Measurements from ENCODE around the gene HYAL4. TPM values are rescaled to one million over a fixed set of nuclear protein-coding genes. Genes with fewer than 3 reads are reported as not detected.
"Not testable (repeated sequence)": the region's sequence is repeated elsewhere in the genome, so short reads cannot be mapped to it uniquely, and the experiment has no call there.

HYAL4 gene
- 1.6 TPM for polyA plus RNA-seq (2012; ENCODE audit: missing spikeins)

GRCh38 chr7:123844712-123845219 is at the start of gene HYAL4:
Gene HYAL4 (plus strand): TSS chr7:123845169. CDS start chr7:123868274, 23,105 bp downstream.
- FAIRE-seq (no peak), DNase-seq (ENCODE audit: insufficient read length) (no peak)
- TF ChIP-seq TAF1 (IDR thresholded peaks at IDR 0.05; ENCODE audit: borderline replicate concordance, low read depth, low read length) (no peak), POLR2A (IDR thresholded peaks at IDR 0.05; ENCODE audit: low read depth, low read length) (no peak), POLR2AphosphoS5 (IDR thresholded peaks at IDR 0.05; ENCODE audit: low read depth, low read length) (no peak)

GRCh38 chr7:123795917-123796316 is 49.1 kb upstream of the HYAL4 start:
- TF ChIP-seq POLR2A (IDR thresholded peaks at IDR 0.05; ENCODE audit: low read depth, low read length) (no peak), POLR2AphosphoS5 (IDR thresholded peaks at IDR 0.05; ENCODE audit: low read depth, low read length) (no peak), TAF1 (IDR thresholded peaks at IDR 0.05; ENCODE audit: borderline replicate concordance, low read depth, low read length) (no peak)
- FAIRE-seq (no peak), DNase-seq (ENCODE audit: insufficient read length) (no peak)

- DNase-seq (ENCODE audit: insufficient read length) = no peak
- no peak for FAIRE-seq
- TF ChIP-seq POLR2AphosphoS5 (IDR thresholded peaks at IDR 0.05; ENCODE audit: low read depth, low read length) (no peak), TAF1 (IDR thresholded peaks at IDR 0.05; ENCODE audit: borderline replicate concordance, low read depth, low read length) (no peak), POLR2A (IDR thresholded peaks at IDR 0.05; ENCODE audit: low read depth, low read length) (no peak)
These were observed 48.4 kb upstream of the HYAL4 start for GRCh38 chr7:123796568-123796967.

- TF ChIP-seq POLR2AphosphoS5 (IDR thresholded peaks at IDR 0.05; ENCODE audit: low read depth, low read length) (no peak), POLR2A (IDR thresholded peaks at IDR 0.05; ENCODE audit: low read depth, low read length) (no peak), TAF1 (IDR thresholded peaks at IDR 0.05; ENCODE audit: borderline replicate concordance, low read depth, low read length) (no peak)
- peak; percentile 9 for FAIRE-seq
- no peak for DNase-seq (ENCODE audit: insufficient read length)
These were observed 47.1 kb upstream of the HYAL4 start for GRCh38 chr7:123797673-123798531.

- FAIRE-seq = peak; percentile 24
- DNase-seq (ENCODE audit: insufficient read length) = no peak
- no peak for TF ChIP-seq TAF1 (IDR thresholded peaks at IDR 0.05; ENCODE audit: borderline replicate concordance, low read depth, low read length)
- no peak for TF ChIP-seq POLR2A (IDR thresholded peaks at IDR 0.05; ENCODE audit: low read depth, low read length)
- TF ChIP-seq POLR2AphosphoS5 (IDR thresholded peaks at IDR 0.05; ENCODE audit: low read depth, low read length) = no peak
These were observed 46.3 kb upstream of the HYAL4 start for GRCh38 chr7:123798532-123799188.

GRCh38 chr7:123802249-123802648 is 42.7 kb upstream of the HYAL4 start:
- FAIRE-seq (no peak), DNase-seq (ENCODE audit: insufficient read length) (no peak)
- TF ChIP-seq TAF1 (IDR thresholded peaks at IDR 0.05; ENCODE audit: borderline replicate concordance, low read depth, low read length) (no peak), POLR2A (IDR thresholded peaks at IDR 0.05; ENCODE audit: low read depth, low read length) (no peak), POLR2AphosphoS5 (IDR thresholded peaks at IDR 0.05; ENCODE audit: low read depth, low read length) (no peak)

GRCh38 chr7:123805287-123805686 is 39.7 kb upstream of the HYAL4 start:
- FAIRE-seq (no peak), DNase-seq (ENCODE audit: insufficient read length) (no peak)
- no peak for TF ChIP-seq POLR2A (IDR thresholded peaks at IDR 0.05; ENCODE audit: low read depth, low read length)
- no peak for TF ChIP-seq POLR2AphosphoS5 (IDR thresholded peaks at IDR 0.05; ENCODE audit: low read depth, low read length)
- TF ChIP-seq TAF1 (IDR thresholded peaks at IDR 0.05; ENCODE audit: borderline replicate concordance, low read depth, low read length) = no peak

- no peak for DNase-seq (ENCODE audit: insufficient read length)
- no peak for FAIRE-seq
- TF ChIP-seq POLR2A (IDR thresholded peaks at IDR 0.05; ENCODE audit: low read depth, low read length) (no peak), POLR2AphosphoS5 (IDR thresholded peaks at IDR 0.05; ENCODE audit: low read depth, low read length) (no peak), TAF1 (IDR thresholded peaks at IDR 0.05; ENCODE audit: borderline replicate concordance, low read depth, low read length) (no peak)
These were observed 35.5 kb upstream of the HYAL4 start for GRCh38 chr7:123809471-123809870.

GRCh38 chr7:123811056-123811455 is 33.9 kb upstream of the HYAL4 start:
- DNase-seq (ENCODE audit: insufficient read length) (no peak), FAIRE-seq (no peak)

GRCh38 chr7:123816916-123817315 is 28.1 kb upstream of the HYAL4 start:
- TF ChIP-seq POLR2A (IDR thresholded peaks at IDR 0.05; ENCODE audit: low read depth, low read length) = no peak
- TF ChIP-seq POLR2AphosphoS5 (IDR thresholded peaks at IDR 0.05; ENCODE audit: low read depth, low read length) = no peak
- TF ChIP-seq TAF1 (IDR thresholded peaks at IDR 0.05; ENCODE audit: borderline replicate concordance, low read depth, low read length) = no peak

More at GRCh38 chr7:123811056-123811455, 33.9 kb upstream of the HYAL4 start:
- no peak for TF ChIP-seq POLR2AphosphoS5 (IDR thresholded peaks at IDR 0.05; ENCODE audit: low read depth, low read length)
- TF ChIP-seq POLR2A (IDR thresholded peaks at IDR 0.05; ENCODE audit: low read depth, low read length) = no peak
- TF ChIP-seq TAF1 (IDR thresholded peaks at IDR 0.05; ENCODE audit: borderline replicate concordance, low read depth, low read length) = no peak

GRCh38 chr7:123819001-123819400 is 26.0 kb upstream of the HYAL4 start:
- TF ChIP-seq POLR2A (IDR thresholded peaks at IDR 0.05; ENCODE audit: low read depth, low read length) (no peak), TAF1 (IDR thresholded peaks at IDR 0.05; ENCODE audit: borderline replicate concordance, low read depth, low read length) (no peak), POLR2AphosphoS5 (IDR thresholded peaks at IDR 0.05; ENCODE audit: low read depth, low read length) (no peak)
- FAIRE-seq (no peak), DNase-seq (ENCODE audit: insufficient read length) (no peak)

More at GRCh38 chr7:123816916-123817315, 28.1 kb upstream of the HYAL4 start:
- DNase-seq (ENCODE audit: insufficient read length) = no peak
- FAIRE-seq = no peak

- not testable (repeated sequence) for DNase-seq (ENCODE audit: insufficient read length); FAIRE-seq
These were observed 25.2 kb upstream of the HYAL4 start for GRCh38 chr7:123819795-123820194.
